Adipose tissue (tissue), 3 donors: ENCODE data around the gene APCDD1L. TPM values are rescaled to one million over a fixed set of nuclear protein-coding genes. Genes with fewer than 3 reads are reported as not detected.

Experiments
- H3K27ac ChIP-seq: one replicate; pipeline ENCODE4 v1.5.1; 2013; ENCODE audit warnings: low read depth, low read length
- WGBS, 3 donors: extraction: QIAGEN DNeasy Blood & Tissue Kit; methylation state at CpG; one replicate each; pipeline ENCODE4 v1.1.7; 2013; 5-methylcytosine and 5-hydroxymethylcytosine counted together
- polyA plus RNA-seq, 3 donors: library from polyadenylated mRNA; stranded (reverse); fragments of 200-250 nt; gene quantifications; one replicate each; pipeline ENCODE4 v1.2.3, GENCODE V29; 2013
- donor health status: healthy with polysubstance abuse.
- donor health status: Bipolar disorder and iron deficiency.
- donor health status: healthy.

APCDD1L gene
- polyA plus RNA-seq, 3 donors, result 0.22 to 0.39 (median 0.30) TPM

GRCh38 chr20:58475466-58475865, 39.7 kb downstream of the APCDD1L start:
- 88 to 96% (median 93%) methylated on average over 10 of the region's 10 CpGs for WGBS, 3 donors
- H3K27ac ChIP-seq, result no peak overlapping the region

GRCh38 chr20:58473453-58474425, 41.5 kb downstream of the APCDD1L start:
- 80 to 94% (median 93%) methylated on average over 13 of the region's 13 CpGs for WGBS, 3 donors
- H3K27ac ChIP-seq, result no peak overlapping the region

DNA sequence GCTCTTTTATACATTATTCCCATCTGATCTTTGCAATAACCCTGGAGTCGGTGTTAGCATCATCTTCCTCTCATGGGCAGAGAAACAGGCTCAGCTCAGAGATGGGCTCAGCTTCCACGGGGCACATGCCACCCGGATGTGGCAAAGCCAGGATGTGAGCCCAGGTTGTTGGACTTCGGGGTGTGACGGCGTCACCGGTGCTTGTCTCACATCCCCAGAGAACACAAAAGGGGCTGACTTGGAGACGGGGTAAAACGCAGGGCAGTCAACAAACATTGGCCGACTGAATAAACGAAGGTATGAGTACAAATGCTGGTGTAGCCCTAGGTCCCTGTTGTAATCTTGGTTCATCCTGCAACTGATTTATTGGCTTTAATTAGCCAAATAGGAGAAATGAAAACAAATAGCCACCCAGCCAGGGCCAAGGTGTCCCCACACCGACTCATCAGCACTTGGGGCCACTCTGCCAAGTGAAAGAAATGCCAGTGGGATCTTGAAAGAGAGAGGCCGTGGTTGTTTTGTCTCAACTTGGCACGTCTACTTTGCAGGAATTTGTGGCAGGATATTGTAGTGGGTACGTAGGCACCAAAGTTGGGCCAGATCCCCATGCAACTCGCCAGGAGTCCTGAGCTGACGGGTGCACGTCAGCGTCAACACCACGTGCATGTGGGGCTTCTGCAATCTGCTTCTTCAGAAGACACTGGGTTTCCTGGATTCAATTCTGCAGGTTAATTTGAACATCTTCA, 42.8 kb downstream of the APCDD1L start:
- 73 to 93% (median 87%) methylated on average over 20 of the region's 20 CpGs for WGBS, 3 donors
- H3K27ac ChIP-seq, result no peak overlapping the region

DNA sequence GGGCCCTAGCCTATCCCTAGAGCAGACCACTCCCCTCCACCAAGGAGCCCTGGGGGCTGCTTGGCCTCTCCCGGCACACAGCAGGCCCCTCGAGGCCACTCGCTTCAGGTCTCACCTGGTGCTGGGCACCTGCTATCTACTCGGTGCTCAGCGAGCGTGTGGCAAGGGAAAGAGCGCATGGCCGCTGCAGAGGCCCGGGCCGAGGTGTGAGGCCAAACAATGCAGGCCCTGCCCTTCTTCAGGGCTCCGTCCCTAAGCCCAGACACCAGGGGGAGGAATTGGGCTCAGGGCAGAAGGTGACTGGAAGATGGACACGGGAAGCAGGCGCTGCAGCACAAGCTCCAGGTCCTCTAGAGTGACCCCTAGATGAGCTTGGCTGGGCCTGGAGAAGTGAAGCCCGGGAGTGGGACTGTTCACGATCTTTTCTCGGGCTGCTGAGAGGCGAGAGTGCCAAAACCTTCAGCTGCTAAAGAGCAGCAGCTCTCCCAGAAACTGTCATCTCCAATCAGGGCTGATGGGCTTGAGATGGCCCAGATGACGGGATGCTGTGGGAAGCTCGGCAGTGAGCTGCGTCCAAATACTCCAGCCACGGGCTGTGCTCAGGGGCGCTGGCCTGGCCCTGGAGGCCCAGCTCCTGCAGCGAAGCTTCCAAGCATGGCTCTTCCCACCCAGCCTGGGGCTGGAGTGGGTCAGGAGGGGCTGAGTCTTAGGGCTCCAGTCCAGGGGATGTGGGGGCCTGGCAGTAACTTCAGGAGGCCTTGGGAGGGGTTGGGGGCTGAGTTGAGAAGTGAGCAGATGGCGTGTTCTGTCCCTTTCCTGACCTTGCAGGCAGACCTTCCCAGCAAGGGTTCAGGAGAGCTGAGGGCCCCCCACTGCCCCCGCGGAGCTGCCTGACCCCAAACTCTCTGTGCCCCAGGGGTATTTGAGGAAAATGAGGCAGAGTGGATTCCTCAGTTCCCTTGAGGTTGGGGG, 43.7 kb downstream of the APCDD1L start:
- WGBS, 3 donors, result 65 to 68% (median 67%) methylated on average over 26 of the region's 26 CpGs
- no peak overlapping the region for H3K27ac ChIP-seq

DNA sequence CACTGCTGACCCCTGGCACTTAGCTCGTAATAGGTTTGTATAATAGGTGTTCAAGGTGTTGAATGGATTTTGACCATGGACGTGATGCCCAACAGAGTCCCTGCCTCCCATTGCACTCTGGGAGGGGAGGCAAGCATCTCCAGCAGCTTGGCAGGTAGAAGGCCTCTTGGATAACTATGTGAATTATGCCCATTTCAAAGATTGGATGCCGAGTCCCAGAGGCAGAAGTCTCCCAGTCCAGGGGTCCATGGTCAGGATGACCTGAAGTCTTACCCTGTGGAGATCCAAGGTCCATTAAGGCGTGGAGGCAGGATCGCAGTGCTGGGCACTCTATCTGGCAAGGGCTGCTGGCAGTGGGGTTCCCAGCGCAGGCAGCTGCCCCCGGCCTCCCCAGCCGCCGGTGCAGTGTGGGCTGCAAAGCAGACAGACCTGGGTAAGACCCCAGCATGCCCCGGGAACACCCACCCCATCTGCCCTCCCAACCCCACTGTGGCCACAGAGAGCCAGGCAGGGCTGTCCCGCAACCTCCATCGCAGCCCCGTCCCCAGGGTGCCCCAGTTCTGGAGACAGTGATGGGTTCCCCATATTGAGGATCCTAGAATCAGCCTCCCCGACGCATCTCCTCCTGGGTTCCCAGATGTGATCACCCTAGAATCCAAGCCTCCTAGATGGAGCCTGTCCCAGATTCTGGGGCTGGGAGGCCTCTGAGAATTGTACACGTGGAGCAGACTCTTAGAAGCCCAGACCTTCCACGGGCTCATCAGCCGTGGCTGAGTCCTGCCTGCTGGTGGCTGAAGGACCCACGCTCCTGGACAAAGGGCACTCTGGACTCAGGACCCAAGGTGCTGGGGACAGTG, 44.6 kb downstream of the APCDD1L start:
- 87 to 89% (median 88%) methylated on average over 19 of the region's 19 CpGs for WGBS, 3 donors
- no peak overlapping the region for H3K27ac ChIP-seq

- WGBS, 3 donors, result 73 to 80% (median 78%) methylated on average over 12 of the region's 12 CpGs
- H3K27ac ChIP-seq, result no peak overlapping the region
Observed at GRCh38 chr20:58469616-58470015, 45.6 kb downstream of the APCDD1L start.

DNA sequence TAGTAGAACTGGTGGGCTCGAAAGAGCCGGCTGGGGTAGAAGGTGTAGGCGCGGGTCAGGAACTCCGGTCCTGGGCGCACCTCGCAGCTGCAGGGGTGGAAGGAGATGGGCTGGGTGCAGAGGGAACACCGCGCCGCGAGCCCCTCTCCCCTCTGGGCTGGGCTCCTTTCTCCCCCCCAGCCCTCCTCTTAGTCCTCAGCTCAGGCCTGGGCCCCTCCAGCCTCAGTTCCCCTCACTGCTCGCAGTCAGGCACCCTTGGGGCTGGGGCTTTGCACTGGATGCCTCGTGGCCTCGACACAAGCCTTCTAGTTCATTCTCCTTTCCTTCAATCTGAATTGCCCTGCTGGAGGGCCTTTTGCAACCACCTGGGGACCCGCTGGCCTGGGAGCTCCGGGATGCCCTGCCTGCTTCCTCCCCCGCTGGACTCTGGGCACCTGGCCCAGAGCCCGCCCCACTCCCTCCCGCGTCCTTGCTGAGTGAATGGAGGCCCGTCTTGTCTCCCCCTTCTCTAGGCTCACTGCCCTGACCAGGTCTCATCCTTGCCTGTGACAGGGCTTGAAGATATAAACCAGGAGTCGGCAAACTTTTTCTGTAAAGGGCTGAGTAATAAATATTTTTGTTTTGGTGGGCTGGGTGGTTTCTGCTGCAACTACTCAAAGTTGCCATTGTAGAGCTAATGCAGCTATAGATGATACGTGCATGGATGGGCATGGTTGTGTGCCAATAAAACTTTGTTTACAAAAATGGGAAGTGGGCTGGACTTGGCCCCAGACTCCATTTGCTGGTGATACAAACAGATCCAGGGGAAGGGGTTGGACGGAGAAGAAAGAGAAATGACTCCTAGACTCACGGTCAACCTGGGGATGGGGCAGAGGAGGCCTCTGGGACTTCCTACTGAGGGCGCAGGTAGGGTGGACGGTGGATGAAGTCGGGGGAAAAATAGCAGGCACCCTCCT, 47.3 kb downstream of the APCDD1L start:
- H3K27ac ChIP-seq, result no peak overlapping the region
- 69 to 78% (median 73%) methylated on average over 27 to 28 of the region's 28 CpGs for WGBS, 3 donors

DNA sequence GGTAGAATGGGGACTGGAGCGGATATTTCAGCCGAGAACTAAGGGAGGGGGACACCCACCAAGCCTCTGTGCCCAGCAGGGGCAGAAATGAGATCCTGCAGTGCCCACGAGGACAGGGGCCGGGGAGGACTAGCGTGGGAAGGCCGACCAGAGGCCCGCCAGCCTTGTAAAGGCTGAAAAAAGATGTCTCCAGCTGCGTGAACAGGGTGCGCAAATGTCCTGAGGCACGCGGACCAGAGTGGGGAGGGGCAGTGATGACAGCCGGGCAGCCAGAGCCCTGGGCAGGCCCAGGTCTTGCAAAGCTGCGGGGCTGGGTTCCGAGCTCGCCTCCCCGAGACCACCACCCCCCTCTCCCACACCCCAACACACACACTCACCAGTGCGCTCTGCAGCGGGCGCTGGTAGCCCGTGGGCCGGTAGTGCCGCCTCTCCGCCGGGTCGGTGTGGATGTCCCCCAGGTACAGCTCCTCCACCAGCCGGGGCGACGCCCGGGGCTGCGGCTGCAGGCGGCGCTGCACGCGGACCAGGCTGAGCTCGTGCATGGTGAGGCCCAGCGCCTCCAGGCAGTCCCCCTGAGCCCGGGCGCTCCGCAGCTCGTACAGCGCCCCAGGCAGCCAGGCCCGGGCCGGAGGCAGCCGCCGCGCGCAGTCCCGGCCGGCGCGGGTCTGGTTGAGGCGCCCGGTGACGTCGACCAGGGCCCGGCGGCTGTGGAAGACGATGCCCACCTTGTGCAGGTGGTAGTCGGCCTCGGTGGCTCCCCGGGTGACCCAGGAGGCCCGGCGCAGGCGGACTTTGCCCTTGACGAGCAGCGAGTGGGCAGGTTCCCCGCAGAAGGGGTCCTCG, 48.2 kb downstream of the APCDD1L start:
- no peak overlapping the region for H3K27ac ChIP-seq
- 55 to 67% (median 65%) methylated on average over 66 to 68 of the region's 68 CpGs for WGBS, 3 donors

DNA sequence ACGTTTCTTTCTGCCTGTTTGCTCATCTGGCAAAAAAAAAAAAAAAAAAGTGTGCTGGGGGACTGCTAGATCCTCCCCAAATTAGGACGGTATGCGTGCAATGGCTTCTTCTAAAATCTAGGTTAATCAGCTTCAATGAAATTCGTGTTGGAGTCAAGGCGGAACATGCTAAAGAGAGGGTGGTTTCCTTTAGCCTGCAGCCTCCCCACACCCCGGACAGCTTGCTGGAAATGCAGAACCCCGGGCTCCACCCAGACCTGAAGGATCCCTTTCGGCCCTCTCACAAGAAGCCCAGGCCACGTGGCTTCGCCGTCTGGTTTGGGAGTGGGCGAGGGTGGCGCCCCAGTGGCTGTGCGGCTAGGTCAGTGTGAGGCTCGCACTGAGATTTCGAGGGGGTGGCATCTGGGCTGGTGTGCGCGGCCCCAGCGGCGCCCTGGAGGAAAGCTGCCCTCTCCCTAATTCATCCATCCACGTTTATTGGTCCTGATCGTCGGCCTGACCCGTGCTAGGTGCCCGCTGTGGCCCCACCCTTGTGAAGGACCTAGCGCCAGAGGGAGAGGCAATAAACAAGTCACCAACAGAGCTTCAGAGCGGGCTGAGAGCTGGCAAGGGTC, 49.0 kb downstream of the APCDD1L start:
- WGBS, 3 donors, result 91 to 96% (median 95%) methylated on average over 25 to 27 of the region's 27 CpGs
- no peak overlapping the region for H3K27ac ChIP-seq

- WGBS, 3 donors, result 70 to 76% (median 74%) methylated on average over 8 of the region's 8 CpGs
- H3K27ac ChIP-seq, result no peak overlapping the region
Observed at GRCh38 chr20:58464838-58465237, 50.4 kb downstream of the APCDD1L start.

GRCh38 chr20:58463256-58463655, 51.9 kb downstream of the APCDD1L start:
- no peak overlapping the region for H3K27ac ChIP-seq
- WGBS, 3 donors, result 71 to 73% (median 72%) methylated on average over 10 of the region's 10 CpGs

GRCh38 chr20:58461899-58462298, 53.3 kb downstream of the APCDD1L start:
- H3K27ac ChIP-seq, result no peak overlapping the region
- WGBS, 3 donors, result 94 to 97% (median 94%) methylated on average over 6 of the region's 6 CpGs

GRCh38 chr20:58461104-58461503, 54.1 kb downstream of the APCDD1L start:
- H3K27ac ChIP-seq, result no peak overlapping the region
- WGBS, 3 donors, result 95 to 97% (median 97%) methylated on average over 22 to 25 of the region's 25 CpGs

GRCh38 chr20:58459058-58459750, 56.0 kb downstream of the APCDD1L start:
- H3K27ac ChIP-seq, result no peak overlapping the region
- WGBS, 3 donors, result 93 to 95% (median 94%) methylated on average over 5 of the region's 5 CpGs
